OCI-LY3 (cell line): Measurements from ENCODE around the gene SVIP.

Experiments used
- EZH2phosphoT487 ChIP-seq: fragments of 200-600 bp; shearing (Covaris generic); IDR thresholded peaks from 2 replicates; pipeline ENCODE4 v1.6.1; 2018; ENCODE audit warnings: antibody characterized with exemption, mixed run types, low read depth
- TF ChIP-seq, protein P1 (sequence below): fragments of 200-600, 300-600 bp; sonication (generic); IDR thresholded peaks from 2 replicates; pipeline ENCODE4 v1.5.1; 2014; ENCODE audit warnings: antibody characterized with exemption, low read length, low read depth

DNA sequence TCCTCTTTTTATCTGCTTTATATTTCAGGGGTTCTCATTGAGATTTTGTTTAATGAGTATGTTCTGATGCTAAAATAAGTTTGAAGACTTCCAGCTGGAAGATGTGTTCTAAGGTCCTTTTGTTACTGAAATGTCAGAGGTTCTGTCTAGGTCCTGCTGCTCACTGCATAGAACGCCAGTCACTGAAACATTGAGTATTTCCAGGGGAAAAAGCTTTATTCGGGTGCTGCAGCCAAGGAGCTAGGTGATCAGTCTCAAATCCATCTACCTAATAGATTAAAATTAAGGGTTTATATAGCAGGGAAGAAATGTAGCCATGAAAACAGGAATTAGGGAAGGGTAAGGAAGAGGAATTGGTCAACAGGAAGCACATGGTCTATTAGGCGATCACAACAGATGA is 19.7 kb downstream of the SVIP start:
- TF ChIP-seq, protein P1, sequence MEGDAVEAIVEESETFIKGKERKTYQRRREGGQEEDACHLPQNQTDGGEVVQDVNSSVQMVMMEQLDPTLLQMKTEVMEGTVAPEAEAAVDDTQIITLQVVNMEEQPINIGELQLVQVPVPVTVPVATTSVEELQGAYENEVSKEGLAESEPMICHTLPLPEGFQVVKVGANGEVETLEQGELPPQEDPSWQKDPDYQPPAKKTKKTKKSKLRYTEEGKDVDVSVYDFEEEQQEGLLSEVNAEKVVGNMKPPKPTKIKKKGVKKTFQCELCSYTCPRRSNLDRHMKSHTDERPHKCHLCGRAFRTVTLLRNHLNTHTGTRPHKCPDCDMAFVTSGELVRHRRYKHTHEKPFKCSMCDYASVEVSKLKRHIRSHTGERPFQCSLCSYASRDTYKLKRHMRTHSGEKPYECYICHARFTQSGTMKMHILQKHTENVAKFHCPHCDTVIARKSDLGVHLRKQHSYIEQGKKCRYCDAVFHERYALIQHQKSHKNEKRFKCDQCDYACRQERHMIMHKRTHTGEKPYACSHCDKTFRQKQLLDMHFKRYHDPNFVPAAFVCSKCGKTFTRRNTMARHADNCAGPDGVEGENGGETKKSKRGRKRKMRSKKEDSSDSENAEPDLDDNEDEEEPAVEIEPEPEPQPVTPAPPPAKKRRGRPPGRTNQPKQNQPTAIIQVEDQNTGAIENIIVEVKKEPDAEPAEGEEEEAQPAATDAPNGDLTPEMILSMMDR, result no peak
- no peak for TF ChIP-seq EZH2phosphoT487
